Activated T-helper 1 cell treated with anti-CD3 and anti-CD28 coated beads, Interleukin-12 subunit alpha, Interleukin-12 subunit beta, Interleukin-2, Interleukin-4 antibody, amounts not matched to agents 30 ng/mL and 10 ng/mL and 1 ng/mL, durations not matched to agents 14 hours and 24 hours and 36 hours (primary cell): ENCODE measurements around the gene MYO5B. TPM values are rescaled to one million over a fixed set of nuclear protein-coding genes. Genes with fewer than 3 reads are reported as not detected.

ENCODE experiments used
- DNase-seq: peaks from one replicate; pipeline ENCODE4 v3.0.0; 2021; ENCODE audit warnings: low spot score
- H3K27ac Mint-ChIP-seq: one replicate; pipeline ENCODE4 v1.8.0; 2021; ENCODE audit warnings: mild to moderate bottlenecking, mixed read lengths
- H3K27me3 Mint-ChIP-seq: one replicate; pipeline ENCODE4 v1.8.0; 2022; ENCODE audit warnings: mild to moderate bottlenecking, moderate library complexity, mixed read lengths; ENCODE audit not compliant: insufficient read depth
- H3K36me3 Mint-ChIP-seq: one replicate; pipeline ENCODE4 v1.8.0; 2021; ENCODE audit warnings: low read depth, mixed read lengths
- H3K4me1 Mint-ChIP-seq: one replicate; pipeline ENCODE4 v1.8.0; 2021; ENCODE audit warnings: low read depth, mixed read lengths
- H3K4me3 Mint-ChIP-seq: one replicate; pipeline ENCODE4 v1.8.0; 2021; ENCODE audit warnings: mild to moderate bottlenecking, moderate library complexity, mixed read lengths
- H3K9me3 Mint-ChIP-seq: one replicate; pipeline ENCODE4 v1.8.0; 2021; ENCODE audit warnings: mixed read lengths
- intact Hi-C: fragments of 100-400 bp; cut with micrococcal nuclease; formaldehyde crosslinking; loops from one replicate; pipeline ENCODE4 v1.15.1; 2024
- total RNA-seq: library from RNA; stranded (reverse); gene quantifications from 2 replicates; pipeline ENCODE4 v1.2.3, GENCODE V29; 2022

The MYO5B gene
- total RNA-seq, 1 donor from 2014 or later: not detected

DNA sequence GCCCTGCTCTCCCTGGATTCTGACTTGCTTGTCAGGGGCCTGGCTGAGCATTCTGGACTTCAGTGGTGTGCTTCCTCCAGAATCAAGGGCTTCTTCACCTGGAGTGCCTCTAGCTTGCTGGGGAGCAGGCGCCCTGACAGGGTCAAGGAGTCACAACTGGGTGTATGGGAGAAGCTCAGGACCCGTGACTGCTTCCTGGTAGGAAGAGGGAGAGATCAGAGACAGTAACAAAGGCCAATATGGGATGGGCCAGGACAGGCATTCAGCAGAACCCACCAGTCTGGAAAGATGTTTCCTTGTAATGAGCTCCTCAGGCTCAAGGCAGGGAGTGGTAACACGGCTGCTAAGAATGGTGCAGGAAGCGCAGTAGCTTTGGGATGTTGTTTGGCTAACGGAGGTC lies 277.2 kb downstream of the MYO5B start:
- DNase-seq: no peak
- Mint-ChIP-seq H3K27ac (no peak overlapping the region), H3K27me3 (peaks cover 17% of the 10 kb centered on the region), H3K36me3 (no peaks in the 10 kb centered on the region), H3K4me3 (no peak overlapping the region), H3K4me1 (no peaks in the 10 kb centered on the region), H3K9me3 (no peaks in the 10 kb centered on the region)
- intact Hi-C loops: no loop called here

- no peak for DNase-seq
These were observed 279.6 kb downstream of the MYO5B start for GRCh38 chr18:49915352-49915751.

DNA sequence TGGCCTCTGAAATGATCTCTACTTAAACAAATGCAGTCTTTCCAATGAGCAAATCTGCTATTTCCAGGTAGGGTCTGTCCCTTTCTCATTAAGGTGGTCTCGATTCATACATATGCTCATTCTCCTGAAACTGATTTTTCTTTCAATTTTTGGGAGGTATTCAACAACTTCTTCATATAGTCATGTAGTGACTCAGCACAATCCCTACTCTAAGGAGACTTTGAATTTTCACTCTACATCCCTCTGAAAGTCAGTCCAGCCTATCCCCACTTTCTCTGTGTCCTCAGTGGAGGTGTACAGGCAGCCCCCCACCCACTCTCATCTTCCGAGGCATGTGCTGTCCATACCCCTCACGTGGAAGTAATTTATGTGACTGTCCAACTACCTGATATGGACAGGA lies 281.7 kb downstream of the MYO5B start:
- H3K9me3 Mint-ChIP-seq: peaks cover 5% of the 10 kb centered on the region
- no peaks in the 10 kb centered on the region for H3K4me1 Mint-ChIP-seq

More at GRCh38 chr18:49915352-49915751, 279.6 kb downstream of the MYO5B start:
- no peaks in the 10 kb centered on the region for H3K4me1 Mint-ChIP-seq
- H3K27me3 Mint-ChIP-seq: peaks cover 4% of the 10 kb centered on the region
- intact Hi-C loops: no loop called here
- peaks cover 5% of the 10 kb centered on the region for H3K9me3 Mint-ChIP-seq
- no peak overlapping the region for H3K27ac Mint-ChIP-seq
- no peak overlapping the region for H3K4me3 Mint-ChIP-seq
- H3K36me3 Mint-ChIP-seq: no peaks in the 10 kb centered on the region

GRCh38 chr18:49911427-49911826 lies 283.5 kb downstream of the MYO5B start:
- Mint-ChIP-seq H3K9me3 (peaks cover 5% of the 10 kb centered on the region), H3K4me1 (no peaks in the 10 kb centered on the region), H3K27ac (no peak overlapping the region), H3K36me3 (no peaks in the 10 kb centered on the region), H3K27me3 (peaks cover 2% of the 10 kb centered on the region), H3K4me3 (no peak overlapping the region)
- intact Hi-C loops: no loop called here
- no peak for DNase-seq

More for the DNA sequence above, 281.7 kb downstream of the MYO5B start:
- H3K27ac Mint-ChIP-seq: no peak overlapping the region
- H3K27me3 Mint-ChIP-seq: peaks cover 2% of the 10 kb centered on the region
- DNase-seq: no peak
- H3K36me3 Mint-ChIP-seq: no peaks in the 10 kb centered on the region
- no peak overlapping the region for H3K4me3 Mint-ChIP-seq
- intact Hi-C loops: no loop called here

DNA sequence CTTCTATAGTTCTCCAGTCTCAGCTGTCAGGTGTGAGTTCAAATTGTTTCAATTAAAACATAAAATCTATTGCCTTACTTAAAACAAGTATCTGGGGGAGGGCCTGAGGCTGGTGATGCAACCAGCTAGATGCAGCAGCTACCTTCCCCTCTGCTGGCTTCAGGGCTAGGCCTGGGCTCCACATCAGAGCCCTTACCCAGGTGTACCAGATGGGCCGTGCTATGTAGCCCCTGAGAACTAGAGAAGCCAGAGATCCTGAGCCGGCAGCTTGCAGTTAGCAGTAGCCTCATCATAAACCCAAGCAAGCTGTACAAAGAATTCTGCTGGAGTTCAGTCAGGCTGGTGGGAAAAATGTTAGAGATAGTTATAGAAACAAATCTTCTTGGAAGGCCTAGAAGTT lies 284.0 kb downstream of the MYO5B start:
- intact Hi-C loops: no loop called here

DNA sequence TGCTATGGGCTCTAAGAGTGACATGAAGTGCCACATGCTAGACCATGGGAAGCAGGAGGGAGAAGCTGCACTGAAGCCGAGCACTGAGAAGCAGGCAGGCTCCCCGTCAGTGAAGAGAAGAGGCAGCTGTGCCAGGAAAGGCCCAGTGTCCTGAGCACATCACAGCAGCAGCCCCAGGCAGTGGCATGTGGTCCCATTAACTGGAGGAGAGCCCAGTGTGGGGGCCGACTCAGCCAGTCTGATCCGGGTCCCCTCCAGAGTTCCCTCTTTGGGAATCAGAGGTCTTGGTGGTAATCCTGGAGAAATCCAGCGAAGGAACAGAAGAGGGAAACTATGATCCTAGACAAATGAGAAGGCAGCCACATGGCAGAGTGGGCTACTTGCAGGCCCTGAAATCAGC lies 284.9 kb downstream of the MYO5B start:
- H3K4me3 Mint-ChIP-seq: no peak overlapping the region
- DNase-seq: no peak
- H3K9me3 Mint-ChIP-seq: peaks cover 5% of the 10 kb centered on the region
- peaks cover 2% of the 10 kb centered on the region for H3K27me3 Mint-ChIP-seq
- no peaks in the 10 kb centered on the region for H3K36me3 Mint-ChIP-seq
- H3K4me1 Mint-ChIP-seq: peaks cover 4% of the 10 kb centered on the region
- intact Hi-C loops: no loop called here
- no peak overlapping the region for H3K27ac Mint-ChIP-seq

More for the DNA sequence above, 284.0 kb downstream of the MYO5B start:
- no peaks in the 10 kb centered on the region for H3K36me3 Mint-ChIP-seq
- no peak for DNase-seq
- no peaks in the 10 kb centered on the region for H3K4me1 Mint-ChIP-seq
- peaks cover 5% of the 10 kb centered on the region for H3K9me3 Mint-ChIP-seq
- H3K4me3 Mint-ChIP-seq: no peak overlapping the region
- H3K27ac Mint-ChIP-seq: no peak overlapping the region
- peaks cover 2% of the 10 kb centered on the region for H3K27me3 Mint-ChIP-seq

DNA sequence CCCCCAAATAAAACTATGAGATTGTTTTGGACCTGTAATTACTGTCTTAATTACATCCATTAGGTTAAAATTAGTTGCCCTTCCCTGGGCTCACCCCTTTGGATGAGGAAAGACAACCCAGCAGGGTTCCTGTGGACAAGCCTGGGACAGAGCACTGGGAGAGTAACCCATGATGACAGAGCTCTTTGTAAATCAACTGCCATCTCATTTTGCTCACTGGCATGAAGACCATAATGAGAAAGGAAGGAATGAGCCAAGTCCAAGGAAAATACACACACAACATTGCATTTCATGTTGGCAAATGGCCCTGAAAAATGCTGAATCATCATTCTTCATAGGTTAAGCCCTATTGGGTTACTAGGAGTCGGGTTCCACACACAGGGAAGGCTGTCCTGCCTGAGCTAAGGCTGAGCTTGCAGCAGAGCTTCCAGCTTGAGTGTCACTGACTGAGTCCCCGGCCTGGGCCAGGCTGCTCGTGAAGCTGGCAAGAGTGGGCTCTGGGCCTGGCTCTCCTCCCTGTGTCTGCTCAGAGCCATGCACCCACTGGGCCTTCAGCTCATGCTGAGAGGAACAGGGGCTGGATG lies 287.5 kb downstream of the MYO5B start:
- Mint-ChIP-seq H3K36me3 (no peaks in the 10 kb centered on the region), H3K9me3 (peaks cover 2% of the 10 kb centered on the region), H3K4me3 (no peak overlapping the region), H3K27me3 (peaks cover 2% of the 10 kb centered on the region), H3K4me1 (peaks cover 7% of the 10 kb centered on the region), H3K27ac (no peak overlapping the region)
- no peak for DNase-seq
- intact Hi-C loops: no loop called here

GRCh38 chr18:49905771-49906170 lies 289.2 kb downstream of the MYO5B start:
- Mint-ChIP-seq H3K4me1 (peaks cover 7% of the 10 kb centered on the region), H3K9me3 (no peaks in the 10 kb centered on the region), H3K27me3 (peaks cover 2% of the 10 kb centered on the region), H3K36me3 (no peaks in the 10 kb centered on the region), H3K27ac (no peak overlapping the region), H3K4me3 (no peak overlapping the region)
- no peak for DNase-seq
- intact Hi-C loops: no loop called here

DNA sequence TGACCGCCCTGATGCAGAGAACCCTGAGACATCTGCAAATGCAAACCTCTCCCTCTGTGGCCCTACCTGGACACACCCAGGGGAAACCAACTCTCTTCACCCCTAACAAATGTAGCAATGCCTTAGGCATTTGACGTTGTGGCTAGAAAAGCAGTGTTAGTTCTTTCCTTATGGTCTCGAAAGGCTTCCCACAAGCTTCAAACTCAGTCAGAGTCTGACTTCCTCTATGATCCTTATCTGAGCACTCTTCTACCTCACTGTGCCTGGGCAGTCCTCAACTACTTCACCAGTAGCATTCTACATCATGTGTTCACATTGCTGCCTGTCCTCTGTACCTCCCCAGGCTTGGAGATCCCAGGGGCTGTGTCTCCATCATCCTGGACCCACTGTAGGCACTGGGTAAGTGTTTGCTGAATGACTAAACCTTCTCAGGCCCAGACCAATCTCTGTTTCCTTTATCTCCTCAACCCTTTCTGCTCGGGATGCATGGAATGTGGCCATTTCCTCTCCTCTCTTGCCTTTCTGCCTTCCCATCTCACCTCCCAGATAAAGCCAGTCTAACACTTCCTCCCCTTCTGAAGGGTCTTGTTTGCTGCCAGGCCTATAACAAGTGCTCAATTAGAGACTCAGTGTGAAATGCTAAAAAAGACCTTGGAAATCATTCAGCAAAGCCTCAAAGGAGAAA lies 289.9 kb downstream of the MYO5B start:
- Mint-ChIP-seq H3K27ac (no peak overlapping the region), H3K9me3 (no peaks in the 10 kb centered on the region), H3K4me3 (no peak overlapping the region), H3K4me1 (peaks cover 7% of the 10 kb centered on the region), H3K36me3 (no peaks in the 10 kb centered on the region), H3K27me3 (peaks cover 2% of the 10 kb centered on the region)
- DNase-seq: no peak
- intact Hi-C loops: no loop called here

- no peak overlapping the region for H3K27ac Mint-ChIP-seq
- no peak for DNase-seq
- intact Hi-C loops: no loop called here
These were observed 293.0 kb downstream of the MYO5B start for GRCh38 chr18:49901862-49902340.

GRCh38 chr18:49899657-49900330 lies 295.2 kb downstream of the MYO5B start:
- H3K36me3 Mint-ChIP-seq: no peaks in the 10 kb centered on the region
- H3K4me1 Mint-ChIP-seq: peaks cover under 1% of the 10 kb centered on the region
- DNase-seq: no peak
- no peak overlapping the region for H3K27ac Mint-ChIP-seq
- intact Hi-C loops: no loop called here
- no peaks in the 10 kb centered on the region for H3K27me3 Mint-ChIP-seq
- H3K9me3 Mint-ChIP-seq: no peaks in the 10 kb centered on the region
- H3K4me3 Mint-ChIP-seq: no peak overlapping the region

More at GRCh38 chr18:49901862-49902340, 293.0 kb downstream of the MYO5B start:
- Mint-ChIP-seq H3K9me3 (no peaks in the 10 kb centered on the region), H3K4me1 (peaks cover 7% of the 10 kb centered on the region), H3K27me3 (peaks cover 2% of the 10 kb centered on the region), H3K36me3 (no peaks in the 10 kb centered on the region), H3K4me3 (no peak overlapping the region)

GRCh38 chr18:49898421-49898820 lies 296.5 kb downstream of the MYO5B start:
- intact Hi-C loops: no loop called here
- no peaks in the 10 kb centered on the region for H3K36me3 Mint-ChIP-seq
- no peaks in the 10 kb centered on the region for H3K27me3 Mint-ChIP-seq
- H3K4me3 Mint-ChIP-seq: no peak overlapping the region
- H3K9me3 Mint-ChIP-seq: no peaks in the 10 kb centered on the region
- H3K27ac Mint-ChIP-seq: no peak overlapping the region
- peak; percentile 68 for DNase-seq
- no peaks in the 10 kb centered on the region for H3K4me1 Mint-ChIP-seq

DNA sequence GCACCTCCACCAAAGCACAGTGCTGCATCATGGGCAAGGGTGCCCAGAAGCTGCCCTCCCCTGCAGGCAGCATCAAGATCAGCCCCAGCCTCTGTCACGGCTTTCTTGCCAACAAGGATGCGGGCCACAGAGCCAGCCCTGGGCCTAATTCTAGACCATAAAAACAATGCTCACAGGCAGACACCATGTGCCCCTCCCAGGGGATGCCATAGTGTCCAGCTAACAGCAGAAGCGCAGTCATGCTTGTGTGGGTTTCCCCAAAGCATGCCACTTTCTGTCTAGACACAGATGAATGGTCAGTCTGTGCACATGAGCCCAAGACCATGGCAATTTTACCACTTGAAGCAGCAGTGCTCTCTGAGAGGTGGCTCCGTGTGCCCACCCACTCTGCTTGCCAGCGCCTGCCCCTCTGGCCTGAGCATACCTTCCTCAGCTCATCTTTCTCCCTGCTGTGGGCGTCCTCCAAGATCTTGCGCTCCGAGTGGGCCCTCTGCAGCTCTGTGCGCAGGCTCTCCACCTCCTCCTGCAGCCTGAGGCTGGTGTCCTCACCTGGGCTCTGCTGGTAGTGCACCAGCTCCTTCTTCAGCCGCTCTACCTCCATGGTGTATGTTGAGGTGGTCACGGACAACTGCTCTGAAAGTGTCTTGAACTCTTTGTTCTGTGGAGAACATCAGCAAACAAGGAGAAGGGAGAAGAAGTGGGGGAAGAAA lies 300.3 kb downstream of the MYO5B start:
- intact Hi-C loops: no loop called here
- Mint-ChIP-seq H3K4me3 (no peak overlapping the region), H3K27me3 (peaks cover 4% of the 10 kb centered on the region), H3K36me3 (no peaks in the 10 kb centered on the region), H3K4me1 (no peaks in the 10 kb centered on the region), H3K9me3 (no peaks in the 10 kb centered on the region), H3K27ac (no peak overlapping the region)
- DNase-seq: no peak
